ENCODE measurements around the gene PDS5A. TPM values are rescaled to one million over a fixed set of nuclear protein-coding genes. Genes with fewer than 3 reads are reported as not detected.
"Not testable (repeated sequence)": the region's sequence is repeated elsewhere in the genome, so short reads cannot be mapped to it uniquely, and the experiment has no call there.

Gene PDS5A
- total RNA-seq, 1 donor from 2014 or later, result 46.7 TPM

- H3K4me3 ChIP-seq (ENCODE audit: low read depth, low read length), result peak overlapping the region; percentile 93
- no peak for DNase-seq (ENCODE audit: low read depth)
- TF ChIP-seq CTCF (conservative IDR thresholded peaks at IDR 0.05; ENCODE audit: low read depth, low read length), result no peak
Measured at GRCh38 chr4:39976945-39977488, 694 bp downstream of the PDS5A start.

GRCh38 chr4:39976141-39976944, 1.4 kb downstream of the PDS5A start:
- H3K4me3 ChIP-seq (ENCODE audit: low read depth, low read length), result peak overlapping the region; percentile 93
- DNase-seq (ENCODE audit: low read depth), result no peak
- TF ChIP-seq CTCF (conservative IDR thresholded peaks at IDR 0.05; ENCODE audit: low read depth, low read length), result peak; percentile 92

- no peak for DNase-seq (ENCODE audit: low read depth)
Measured at GRCh38 chr4:39975488-39976089, 2.1 kb downstream of the PDS5A start.

GRCh38 chr4:39973052-39973451, 4.7 kb downstream of the PDS5A start:
- not testable (repeated sequence) for DNase-seq (ENCODE audit: low read depth); H3K4me3 ChIP-seq (ENCODE audit: low read depth, low read length)

More at GRCh38 chr4:39975488-39976089, 2.1 kb downstream of the PDS5A start:
- no peak for TF ChIP-seq CTCF (conservative IDR thresholded peaks at IDR 0.05; ENCODE audit: low read depth, low read length)
- peak overlapping the region; percentile 93 for H3K4me3 ChIP-seq (ENCODE audit: low read depth, low read length)

GRCh38 chr4:39970671-39971640, 6.8 kb downstream of the PDS5A start:
- no peak for TF ChIP-seq CTCF (conservative IDR thresholded peaks at IDR 0.05; ENCODE audit: low read depth, low read length)
- peak; percentile 57 for DNase-seq (ENCODE audit: low read depth)

GRCh38 chr4:39963656-39964055, 14.1 kb downstream of the PDS5A start:
- no peak for TF ChIP-seq CTCF (conservative IDR thresholded peaks at IDR 0.05; ENCODE audit: low read depth, low read length)
- H3K4me3 ChIP-seq (ENCODE audit: low read depth, low read length), result no peak overlapping the region
- DNase-seq (ENCODE audit: low read depth), result no peak

More at GRCh38 chr4:39970671-39971640, 6.8 kb downstream of the PDS5A start:
- no peak overlapping the region for H3K4me3 ChIP-seq (ENCODE audit: low read depth, low read length)
